OCI-LY1 (cell line): ENCODE measurements around the gene DRC3.

Experiments used
- H2AFZ ChIP-seq: fragments of 200-600 bp; sonication (generic), shearing (Covaris generic); 2 replicates; pipeline ENCODE4 v1.6.0; 2014; ENCODE audit warnings: antibody characterized with exemption, mild to moderate bottlenecking, low read length
- H3F3A ChIP-seq: fragments of 200-600 bp; sonication (generic), shearing (Covaris generic); 2 replicates; pipeline ENCODE4 v1.6.0; 2014; ENCODE audit warnings: mild to moderate bottlenecking, antibody characterized with exemption, low read length, moderate library complexity; ENCODE audit not compliant: insufficient read depth
- H3K27ac ChIP-seq: fragments of 200-600 bp; sonication (generic); 2 replicates; pipeline ENCODE4 v1.5.1; 2014; ENCODE audit warnings: low read length, mixed run types, mild to moderate bottlenecking, low read depth; ENCODE audit not compliant: poor library complexity, severe bottlenecking
- H3K27me3 ChIP-seq: fragments of 200-600 bp; sonication (generic); 2 replicates; pipeline ENCODE4 v1.6.0; 2014; ENCODE audit warnings: antibody characterized with exemption, mild to moderate bottlenecking, low read length, moderate library complexity; ENCODE audit not compliant: insufficient read depth
- H3K36me3 ChIP-seq: fragments of 200-600 bp; sonication (generic); 2 replicates; pipeline ENCODE4 v1.6.1; 2014; ENCODE audit warnings: mild to moderate bottlenecking, antibody characterized with exemption, low read length, moderate library complexity, mixed read lengths; ENCODE audit not compliant: insufficient read depth
- H3K4me1 ChIP-seq: fragments of 200-600 bp; sonication (generic); 2 replicates; pipeline ENCODE4 v1.5.1; 2014; ENCODE audit warnings: mild to moderate bottlenecking, low read length, moderate library complexity; ENCODE audit not compliant: insufficient read depth, severe bottlenecking
- H3K4me2 ChIP-seq: fragments of 200-600 bp; sonication (generic), shearing (Covaris generic); 2 replicates; pipeline ENCODE4 v1.6.1; 2014; ENCODE audit warnings: low read length
- H3K4me3 ChIP-seq: fragments of 200-600 bp; sonication (generic); 2 replicates; pipeline ENCODE4 v1.5.1; 2014; ENCODE audit warnings: low read length, low read depth, mild to moderate bottlenecking, mixed read lengths; ENCODE audit not compliant: poor library complexity, severe bottlenecking
- H3K79me2 ChIP-seq: fragments of 200-600 bp; shearing (Covaris generic); 2 replicates; pipeline ENCODE4 v1.6.1; 2016; ENCODE audit warnings: mixed run types, low read length, mixed read lengths; ENCODE audit not compliant: insufficient read depth
- H3K9ac ChIP-seq: fragments of 200-600 bp; sonication (generic), shearing (Covaris generic); 2 replicates; pipeline ENCODE4 v1.6.1; 2014; ENCODE audit warnings: mild to moderate bottlenecking, low read length, mixed read lengths
- H3K9me2 ChIP-seq: fragments of 200-600 bp; sonication (generic), shearing (Covaris generic); 2 replicates; pipeline ENCODE4 v1.6.1; 2014; ENCODE audit warnings: low read depth, mild to moderate bottlenecking, low read length, mixed read lengths
- H3K9me3 ChIP-seq: fragments of 200-600 bp; shearing (Covaris generic); 2 replicates; pipeline ENCODE4 v1.6.1; 2014; ENCODE audit warnings: low read length, mixed read lengths
- H4K20me1 ChIP-seq: fragments of 200-600 bp; sonication (generic), shearing (Covaris generic); 2 replicates; pipeline ENCODE4 v1.6.0; 2016; ENCODE audit warnings: mild to moderate bottlenecking, low read length; ENCODE audit not compliant: insufficient read depth
- CTCF ChIP-seq: fragments of 200-600 bp; sonication (generic), shearing (Covaris generic); IDR thresholded peaks from 2 replicates; pipeline ENCODE4 v1.5.1; 2017; ENCODE audit warnings: mild to moderate bottlenecking, antibody characterized with exemption, low read length, moderate library complexity, mixed read lengths
- EZH2 ChIP-seq: fragments of 200-600 bp; sonication (generic), shearing (Covaris generic); IDR thresholded peaks from 2 replicates; pipeline ENCODE4 v1.8.0; 2017; ENCODE audit warnings: borderline replicate concordance, mixed run types, mild to moderate bottlenecking, antibody characterized with exemption, low read length, moderate library complexity, mixed read lengths

Gene DRC3

GRCh38 chr17:17963694-17964436 is 8.8 kb upstream of the DRC3 start:
- no peak overlapping the region for H3K9ac ChIP-seq
- H3K4me1 ChIP-seq = no peaks in the 10 kb centered on the region
- no peaks in the 10 kb centered on the region for H3K79me2 ChIP-seq
- no peaks in the 10 kb centered on the region for H3K9me3 ChIP-seq
- no peaks in the 10 kb centered on the region for H3K36me3 ChIP-seq
- no peaks in the 10 kb centered on the region for H3K9me2 ChIP-seq
- no peak overlapping the region for H3K27ac ChIP-seq
- H2AFZ ChIP-seq = no peak overlapping the region
- H3K4me2 ChIP-seq = no peak overlapping the region
- H3K27me3 ChIP-seq = no peaks in the 10 kb centered on the region
- no peak overlapping the region for H3K4me3 ChIP-seq
- H3F3A ChIP-seq = no peaks in the 10 kb centered on the region
- no peak for TF ChIP-seq CTCF
- no peak for TF ChIP-seq EZH2
- H4K20me1 ChIP-seq = no peaks in the 10 kb centered on the region

- TF ChIP-seq CTCF (no peak), EZH2 (no peak)
- Histone ChIP-seq H3K79me2 (no peaks in the 10 kb centered on the region), H3F3A (no peaks in the 10 kb centered on the region), H3K9ac (no peak overlapping the region), H3K9me3 (no peaks in the 10 kb centered on the region), H3K9me2 (no peaks in the 10 kb centered on the region), H3K4me3 (no peak overlapping the region), H2AFZ (no peak overlapping the region), H3K4me1 (no peaks in the 10 kb centered on the region), H3K27me3 (no peaks in the 10 kb centered on the region), H3K4me2 (no peak overlapping the region), H3K36me3 (no peaks in the 10 kb centered on the region), H4K20me1 (no peaks in the 10 kb centered on the region), H3K27ac (no peak overlapping the region)
Observed at GRCh38 chr17:17964710-17965109, 8.0 kb upstream of the DRC3 start.

GRCh38 chr17:17965152-17965721 is 7.4 kb upstream of the DRC3 start:
- H3F3A ChIP-seq = no peaks in the 10 kb centered on the region
- H3K36me3 ChIP-seq = no peaks in the 10 kb centered on the region
- no peaks in the 10 kb centered on the region for H3K9me2 ChIP-seq
- no peak overlapping the region for H2AFZ ChIP-seq
- no peaks in the 10 kb centered on the region for H3K79me2 ChIP-seq
- no peak overlapping the region for H3K9ac ChIP-seq
- no peaks in the 10 kb centered on the region for H4K20me1 ChIP-seq
- no peak for TF ChIP-seq CTCF
- no peak for TF ChIP-seq EZH2
- H3K4me2 ChIP-seq = no peak overlapping the region
- no peaks in the 10 kb centered on the region for H3K4me1 ChIP-seq
- H3K27me3 ChIP-seq = no peaks in the 10 kb centered on the region
- no peak overlapping the region for H3K4me3 ChIP-seq
- no peaks in the 10 kb centered on the region for H3K9me3 ChIP-seq
- no peak overlapping the region for H3K27ac ChIP-seq
